Naive thymus-derived CD4-positive, alpha-beta T cell (primary cell): ENCODE measurements around the gene C2orf92. TPM values are rescaled to one million over a fixed set of nuclear protein-coding genes. Genes with fewer than 3 reads are reported as not detected.

ENCODE experiments used
- ATAC-seq: fragments of 150-1000 bp; cut with Tn5 transposase; 2 replicates; pipeline ENCODE4 v1.10.0; 2021; ENCODE audit warnings: mild to moderate bottlenecking, moderate library complexity
- CTCF ChIA-PET: fragments of 350-600 bp; sonication (Branson Sonifier 250); formaldehyde crosslinking; loops from one replicate; lab custom pipeline; 2021; ENCODE audit warnings: antibody characterized with exemption; lab: Charles Lee
- POLR2A ChIA-PET: fragments of 350-600 bp; sonication (Branson Sonifier 250); formaldehyde crosslinking; loops from one replicate; lab custom pipeline; 2021; ENCODE audit warnings: antibody characterized with exemption, inconsistent platforms; lab: Charles Lee
- DNase-seq, 9 donors: peaks; one replicate each; pipeline versions ENCODE4 v3.0.0 to v3.0.0-alpha.2; 2020 to 2022; ENCODE audit warnings: mixed read lengths in 1 of 9
- H3K27ac ChIP-seq: one replicate; pipeline ENCODE4 v1.7.0; 2013; ENCODE audit warnings: mild to moderate bottlenecking, low read depth, low read length, moderate library complexity
- H3K27me3 ChIP-seq, 2 donors: one replicate each; pipeline ENCODE4 v1.7.0; 2013; ENCODE audit warnings: low read length in 2 of 2, mild to moderate bottlenecking in 2 of 2, moderate library complexity in 2 of 2; ENCODE audit not compliant: control insufficient read depth in 2 of 2, insufficient read depth in 2 of 2
- H3K36me3 ChIP-seq, 3 experiments: 1 replicate in 2 of 3; 2 replicates in 1 of 3; pipeline ENCODE4 v1.7.0; 2013; ENCODE audit warnings: low read length in 3 of 3, mild to moderate bottlenecking in 3 of 3, moderate library complexity in 1 of 3; ENCODE audit not compliant: insufficient read depth in 3 of 3, control insufficient read depth in 2 of 3
- H3K4me1 ChIP-seq, 2 donors: one replicate each; pipeline ENCODE4 v1.7.0; 2013; ENCODE audit warnings: low read length in 2 of 2, mild to moderate bottlenecking in 2 of 2, moderate library complexity in 1 of 2; ENCODE audit not compliant: control insufficient read depth in 2 of 2, insufficient read depth in 2 of 2
- H3K4me3 ChIP-seq: 2 replicates; pipeline ENCODE4 v1.7.0; 2013; ENCODE audit warnings: mild to moderate bottlenecking, low read length
- H3K9me3 ChIP-seq, 3 experiments: 1 replicate in 2 of 3; 2 replicates in 1 of 3; pipeline ENCODE4 v1.7.0; 2013; ENCODE audit warnings: low read length in 3 of 3; ENCODE audit not compliant: control insufficient read depth in 2 of 3
- H3K27ac Mint-ChIP-seq, 9 donors: one replicate each; pipeline ENCODE4 v1.8.0; 2020 to 2022; ENCODE audit warnings: mixed read lengths in 9 of 9, mild to moderate bottlenecking in 8 of 9, moderate library complexity in 5 of 9, inconsistent platforms in 2 of 9
- H3K27me3 Mint-ChIP-seq, 5 donors: one replicate each; pipeline ENCODE4 v1.8.0; 2021 to 2022; ENCODE audit warnings: mixed read lengths in 5 of 5, mild to moderate bottlenecking in 1 of 5
- H3K36me3 Mint-ChIP-seq, 5 donors: one replicate each; pipeline ENCODE4 v1.8.0; 2020 to 2022; ENCODE audit warnings: mixed read lengths in 5 of 5, mild to moderate bottlenecking in 3 of 5, inconsistent platforms in 1 of 5
- H3K4me1 Mint-ChIP-seq, 7 donors: one replicate each; pipeline ENCODE4 v1.8.0; 2020 to 2022; ENCODE audit warnings: mixed read lengths in 7 of 7, mild to moderate bottlenecking in 3 of 7, inconsistent platforms in 1 of 7
- H3K4me3 Mint-ChIP-seq, 10 donors: one replicate each; pipeline ENCODE4 v1.8.0; 2020 to 2022; ENCODE audit warnings: mild to moderate bottlenecking in 10 of 10, mixed read lengths in 10 of 10, moderate library complexity in 6 of 10, inconsistent platforms in 2 of 10
- H3K9me3 Mint-ChIP-seq, 11 donors: one replicate each; pipeline ENCODE4 v1.8.0; 2020 to 2022; ENCODE audit warnings: mixed read lengths in 11 of 11, mild to moderate bottlenecking in 4 of 11, inconsistent platforms in 1 of 11, moderate library complexity in 1 of 11
- intact Hi-C, 2 donors: fragments of 100-400 bp; cut with micrococcal nuclease; formaldehyde crosslinking; loops; one replicate each; pipeline ENCODE4 v1.15.1; 2023
- polyA plus RNA-seq, 2 donors: library from polyadenylated mRNA; unstranded; fragments of 300-500 nt; fragmentation: Illumina TruSeq; gene quantifications; one replicate each; pipeline ENCODE4 v1.2.3, GENCODE V29; 2021
- total RNA-seq, 6 experiments: library from RNA in 5 of 6; stranded (reverse) in 5 of 6; gene quantifications; 1 replicate in 5 of 6; 2 replicates in 1 of 6; pipeline ENCODE4 v1.2.3 and lab custom pipeline; 2021 to 2026

Gene C2orf92
- total and polyA plus RNA-seq, 7 experiments from 2014 or later: 0.66 to 23.4 (median 15.0) TPM

GRCh38 chr2:97657986-97658690 lies 11.4 kb upstream of the C2orf92 start:
- CTCF ChIA-PET: interaction anchor here (1.2 kb wide), 1 partner anchor 40 kb away, joined by 3 read pairs; no protein-coding TSS in a partner anchor
- Mint-ChIP-seq H3K4me1 (peaks cover 16 to 36% (median 26%) of the 10 kb centered on the region in 7 donors), H3K27ac (peak overlapping the region in 1 of 9 donors; percentile 60), H3K9me3 (peaks cover 0 to 4% (median 0%) of the 10 kb centered on the region in 11 donors), H3K36me3 (peaks cover 4 to 31% (median 12%) of the 10 kb centered on the region in 5 donors), H3K27me3 (no peaks in the 10 kb centered on the region), H3K4me3 (no peak overlapping the region)
- intact Hi-C loops: no loop called here
- no peak overlapping the region for H3K4me3 ChIP-seq
- H3K36me3 ChIP-seq: peaks cover 0 to 54% (median 16%) of the 10 kb centered on the region in 3 experiments
- H3K4me1 ChIP-seq: peaks cover 9 to 19% of the 10 kb centered on the region in 2 donors
- DNase-seq (no peak), ATAC-seq (no peak)
- H3K27ac ChIP-seq: no peak overlapping the region
- POLR2A ChIA-PET: interaction anchor here (4.9 kb wide), 1 partner anchor 11 kb away, joined by 27 read pairs; the partner anchor contains the start of gene COX5B
- no peaks in the 10 kb centered on the region for H3K9me3 ChIP-seq
- no peaks in the 10 kb centered on the region for H3K27me3 ChIP-seq

DNA sequence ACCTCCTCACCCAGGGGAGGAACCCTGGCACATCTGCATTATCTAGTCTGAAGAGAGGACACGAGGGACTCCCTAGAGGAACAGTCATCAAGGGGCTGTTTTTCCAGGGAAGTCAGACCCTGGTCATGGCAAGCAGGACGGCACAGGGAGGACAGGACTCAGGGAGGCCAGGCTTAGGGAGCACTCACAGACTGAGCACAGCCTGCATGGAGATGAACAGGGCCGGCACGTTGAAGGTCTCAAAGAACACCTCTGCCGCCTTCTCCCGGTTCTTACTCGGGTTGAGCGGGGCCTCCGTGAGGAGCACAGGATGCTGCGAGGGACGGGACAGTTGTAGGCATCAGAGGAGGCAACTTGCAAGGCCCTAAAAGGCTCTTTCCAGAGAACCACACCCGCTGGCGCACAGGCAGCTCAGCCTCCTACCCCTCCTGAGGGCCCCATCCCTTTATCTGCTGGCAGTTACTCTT lies 10.8 kb upstream of the C2orf92 start:
- Mint-ChIP-seq H3K36me3 (peaks cover 4 to 27% (median 12%) of the 10 kb centered on the region in 5 donors), H3K9me3 (peaks cover 0 to 4% (median 0%) of the 10 kb centered on the region in 11 donors), H3K4me1 (peaks cover 16 to 37% (median 27%) of the 10 kb centered on the region in 7 donors), H3K27ac (no peak overlapping the region), H3K27me3 (no peaks in the 10 kb centered on the region), H3K4me3 (no peak overlapping the region)
- Histone ChIP-seq H3K27ac (no peak overlapping the region), H3K27me3 (no peaks in the 10 kb centered on the region), H3K4me1 (peaks cover 9 to 19% of the 10 kb centered on the region in 2 donors), H3K36me3 (peaks cover 0 to 54% (median 16%) of the 10 kb centered on the region in 3 experiments), H3K9me3 (no peaks in the 10 kb centered on the region), H3K4me3 (no peak overlapping the region)
- DNase-seq: no peak
- intact Hi-C loops: no loop called here
- CTCF ChIA-PET: no interaction called here
- no peak for ATAC-seq
- POLR2A ChIA-PET: interaction anchor here (8.2 kb wide), 1 partner anchor 13 kb away, joined by 162 read pairs; the partner anchor contains the start of gene COX5B

DNA sequence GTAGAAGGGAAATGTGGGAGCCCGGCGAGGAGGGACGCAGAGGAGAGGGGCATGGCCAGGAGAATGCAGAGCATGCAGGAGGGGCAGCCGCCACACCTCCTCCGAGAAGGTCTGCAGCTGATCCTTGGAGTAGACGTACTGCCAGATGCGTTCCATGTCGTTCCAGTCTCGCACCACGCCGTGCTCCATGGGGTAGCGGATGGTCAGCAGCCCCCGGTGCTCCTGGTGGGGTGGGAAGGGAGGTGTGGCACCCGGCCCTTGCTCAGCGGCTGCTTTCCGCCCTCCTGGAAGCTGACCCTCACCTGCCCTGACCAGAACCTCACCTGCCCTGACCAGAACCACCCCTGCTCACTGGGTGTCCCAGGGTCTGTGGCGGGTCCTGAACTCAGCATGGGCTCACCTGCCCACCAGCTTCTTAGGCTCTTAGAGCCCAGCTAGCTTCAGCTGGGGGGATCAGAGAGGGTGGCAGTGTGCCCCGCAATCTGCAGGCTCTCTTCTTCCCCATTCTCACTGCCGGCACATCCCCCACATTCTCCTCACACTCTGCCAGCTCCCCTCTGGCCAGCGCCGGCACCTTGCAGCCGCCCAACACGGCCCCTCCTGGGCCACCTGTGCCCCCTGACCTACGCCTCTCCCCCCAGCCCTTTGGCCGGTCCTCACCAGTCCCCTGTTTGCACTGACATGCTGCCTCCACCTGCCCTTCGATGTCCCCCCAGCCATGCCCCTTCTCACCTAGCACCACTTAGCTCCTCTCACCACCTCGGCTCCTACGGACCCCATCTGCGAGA lies 10.1 kb upstream of the C2orf92 start:
- peak overlapping the region in 2 of 9 donors; percentile 23 to 59 for H3K27ac Mint-ChIP-seq
- H3K4me3 Mint-ChIP-seq: peak overlapping the region in 1 of 10 donors; percentile 69
- Histone ChIP-seq H3K27ac (no peak overlapping the region), H3K4me1 (peaks cover 10 to 19% of the 10 kb centered on the region in 2 donors), H3K27me3 (no peaks in the 10 kb centered on the region), H3K9me3 (no peaks in the 10 kb centered on the region), H3K36me3 (peaks cover 0 to 54% (median 11%) of the 10 kb centered on the region in 3 experiments), H3K4me3 (no peak overlapping the region)
- H3K36me3 Mint-ChIP-seq: peaks cover 1 to 20% (median 8%) of the 10 kb centered on the region in 5 donors
- intact Hi-C loops: loop anchor here (5.0 to 10.0 kb wide), 6 partner anchors 338 to 1678 kb away; partner anchors contain the start of genes COA5 (in 1 of the 2), EIF5B (in 1 of the 2), KANSL3 (in 1 of the 2) and LIPT1 (in 1 of the 2)
- no peak for DNase-seq
- peaks cover 0 to 3% (median 0%) of the 10 kb centered on the region in 11 donors for H3K9me3 Mint-ChIP-seq
- H3K27me3 Mint-ChIP-seq: no peaks in the 10 kb centered on the region
- H3K4me1 Mint-ChIP-seq: peaks cover 16 to 35% (median 27%) of the 10 kb centered on the region in 7 donors
- ChIA-PET POLR2A (interaction anchor here (1.0 to 8.2 kb wide), 3 partner anchors 8 to 68 kb away, joined by 3 to 162 read pairs (median 3); partner anchors contain the start of gene COX5B), CTCF (no interaction called here)
- no peak for ATAC-seq

DNA sequence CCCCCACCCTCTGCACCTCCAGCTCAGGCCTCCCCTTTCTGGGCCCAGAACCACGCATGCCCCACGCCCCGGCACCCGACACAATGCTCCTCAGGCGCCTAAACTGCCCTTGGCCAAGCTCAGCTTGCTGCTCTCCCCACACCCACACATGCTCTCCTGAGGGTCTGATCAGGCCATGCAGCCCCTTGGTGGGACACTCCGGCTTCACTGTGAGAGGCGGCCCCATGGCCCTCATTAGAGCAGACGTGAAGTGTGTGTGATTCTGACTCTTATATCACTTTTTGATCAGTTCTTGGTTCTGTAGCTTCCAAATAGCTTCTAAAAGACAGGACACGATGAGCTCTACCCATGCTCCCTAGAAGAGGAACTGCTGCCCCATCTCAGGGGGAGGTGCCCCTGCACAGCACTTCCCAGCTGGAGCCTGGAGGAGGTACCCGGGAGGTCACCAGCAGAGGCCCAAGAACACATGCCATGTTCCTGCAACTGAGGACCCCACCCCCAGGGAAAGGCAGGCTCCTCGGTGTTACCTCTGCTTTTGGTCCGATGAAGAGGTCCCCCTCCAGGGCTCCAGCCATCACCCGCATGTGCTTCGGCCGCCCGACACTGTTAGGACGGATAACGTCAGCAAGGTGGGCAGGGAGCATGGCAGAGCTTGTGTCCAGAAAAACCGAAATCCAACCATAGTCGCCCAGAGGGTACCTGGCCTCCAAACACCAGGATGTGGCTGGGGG lies 9.3 kb upstream of the C2orf92 start:
- ATAC-seq (no peak), DNase-seq (no peak)
- peaks cover 16 to 25% of the 10 kb centered on the region in 2 donors for H3K4me1 ChIP-seq
- H3K4me3 Mint-ChIP-seq: peak overlapping the region in 2 of 10 donors; percentile 25 to 69
- no peaks in the 10 kb centered on the region for H3K27me3 ChIP-seq
- peak overlapping the region in 6 of 9 donors; percentile 6 to 72 (median 37) for H3K27ac Mint-ChIP-seq
- intact Hi-C loops: loop anchor here (5.0 to 10.0 kb wide), 6 partner anchors 337 to 1677 kb away; partner anchors contain the start of genes COA5 (in 1 of the 2), EIF5B (in 1 of the 2), KANSL3 (in 1 of the 2) and LIPT1 (in 1 of the 2)
- H3K27me3 Mint-ChIP-seq: no peaks in the 10 kb centered on the region
- H3K36me3 Mint-ChIP-seq: peaks cover 0 to 14% (median 4%) of the 10 kb centered on the region in 5 donors
- no peak overlapping the region for H3K27ac ChIP-seq
- H3K4me1 Mint-ChIP-seq: peaks cover 19 to 40% (median 33%) of the 10 kb centered on the region in 7 donors
- CTCF ChIA-PET: no interaction called here
- POLR2A ChIA-PET: interaction anchor here (1.0 to 8.2 kb wide), 3 partner anchors 9 to 69 kb away, joined by 3 to 162 read pairs (median 3); partner anchors contain the start of gene COX5B
- H3K9me3 ChIP-seq: no peaks in the 10 kb centered on the region
- no peaks in the 10 kb centered on the region for H3K9me3 Mint-ChIP-seq
- peaks cover 0 to 54% (median 11%) of the 10 kb centered on the region in 3 experiments for H3K36me3 ChIP-seq
- no peak overlapping the region for H3K4me3 ChIP-seq

DNA sequence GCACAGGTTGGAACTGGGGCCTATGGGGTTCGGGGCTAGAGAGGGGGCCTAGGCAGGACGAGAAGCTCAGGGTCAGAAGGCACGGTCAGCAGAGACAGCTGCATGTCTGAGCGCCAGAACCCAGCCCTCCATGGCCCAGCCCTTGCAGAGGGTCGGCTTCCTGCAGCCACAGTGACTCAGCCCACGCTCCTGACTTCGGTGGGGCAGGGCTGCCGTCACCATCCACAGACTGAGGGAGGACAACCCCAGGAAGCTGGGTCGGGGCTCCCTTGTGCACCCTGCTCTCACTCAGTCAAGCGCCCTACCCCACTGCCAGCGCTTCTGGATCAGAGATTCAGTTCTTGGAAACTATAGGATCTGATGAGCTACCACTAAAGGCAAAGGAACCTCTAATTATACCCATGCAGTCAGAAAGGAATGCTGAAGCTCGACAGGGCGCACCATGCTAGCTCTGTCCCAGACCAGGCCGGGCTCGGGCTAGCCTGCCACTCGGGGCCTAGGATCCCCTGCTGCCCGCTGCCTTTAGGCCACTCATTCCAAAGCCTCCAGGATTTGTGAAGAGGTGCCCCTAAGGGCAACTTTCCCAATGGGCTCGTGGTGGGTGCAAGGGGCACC lies 8.6 kb upstream of the C2orf92 start:
- no peaks in the 10 kb centered on the region for H3K27me3 ChIP-seq
- H3K36me3 ChIP-seq: peaks cover 0 to 50% (median 11%) of the 10 kb centered on the region in 3 experiments
- no peak overlapping the region for H3K4me3 ChIP-seq
- H3K9me3 Mint-ChIP-seq: no peaks in the 10 kb centered on the region
- no peaks in the 10 kb centered on the region for H3K9me3 ChIP-seq
- no peaks in the 10 kb centered on the region for H3K27me3 Mint-ChIP-seq
- H3K4me3 Mint-ChIP-seq: peak overlapping the region in 5 of 10 donors; percentile 21 to 99 (median 97)
- ChIA-PET POLR2A (interaction anchor here (1.0 to 8.2 kb wide), 3 partner anchors 9 to 70 kb away, joined by 3 to 162 read pairs (median 3); partner anchors contain the start of gene COX5B), CTCF (interaction anchor here (0.8 kb wide), 1 partner anchor 36 kb away, joined by 3 read pairs; no protein-coding TSS in a partner anchor)
- ATAC-seq: no peak
- H3K36me3 Mint-ChIP-seq: peaks cover 0 to 12% (median 4%) of the 10 kb centered on the region in 5 donors
- intact Hi-C loops: loop anchor here (5.0 to 10.0 kb wide), 6 partner anchors 336 to 1676 kb away; partner anchors contain the start of genes COA5 (in 1 of the 2), EIF5B (in 1 of the 2), KANSL3 (in 1 of the 2) and LIPT1 (in 1 of the 2)
- H3K4me1 Mint-ChIP-seq: peaks cover 20 to 44% (median 33%) of the 10 kb centered on the region in 7 donors
- peaks cover 16 to 25% of the 10 kb centered on the region in 2 donors for H3K4me1 ChIP-seq
- peak overlapping the region in 4 of 9 donors; percentile 21 to 95 (median 50) for H3K27ac Mint-ChIP-seq
- H3K27ac ChIP-seq: no peak overlapping the region
- DNase-seq: no peak
